IPS-15b (cell line): ENCODE results near the gene MICU1.
"Not testable (repeated sequence)": the region's sequence is repeated elsewhere in the genome, so short reads cannot be mapped to it uniquely, and the experiment has no call there.

Experiments used
- H3K27me3 ChIP-seq: one replicate; pipeline ENCODE4 v1.6.1; 2013; ENCODE audit warnings: low read length; ENCODE audit not compliant: control insufficient read depth, insufficient read depth
- H3K36me3 ChIP-seq: one replicate; pipeline ENCODE4 v1.6.1; 2013; ENCODE audit warnings: low read length; ENCODE audit not compliant: control insufficient read depth, insufficient read depth
- H3K4me1 ChIP-seq: one replicate; pipeline ENCODE4 v1.6.1; 2013; ENCODE audit warnings: mild to moderate bottlenecking, low read length; ENCODE audit not compliant: control insufficient read depth, insufficient read depth
- H3K4me3 ChIP-seq: one replicate; pipeline ENCODE4 v1.5.1; 2013; ENCODE audit warnings: low read depth, low read length
- H3K9ac ChIP-seq: one replicate; pipeline ENCODE4 v1.6.1; 2013; ENCODE audit warnings: low read depth, mild to moderate bottlenecking, low read length
- H3K9me3 ChIP-seq: one replicate; pipeline ENCODE4 v1.6.1; 2013; ENCODE audit warnings: mild to moderate bottlenecking, low read length; ENCODE audit not compliant: control insufficient read depth, insufficient read depth

Gene MICU1

GRCh38 chr10:72395581-72395980 is 230.3 kb downstream of the MICU1 start:
- H3K27me3 ChIP-seq, result not testable (repeated sequence)

GRCh38 chr10:72392571-72392970 is 233.3 kb downstream of the MICU1 start:
- no peak overlapping the region for H3K9ac ChIP-seq

More at GRCh38 chr10:72395581-72395980, 230.3 kb downstream of the MICU1 start:
- not testable (repeated sequence) for H3K9me3 ChIP-seq, H3K36me3 ChIP-seq, H3K4me1 ChIP-seq, H3K4me3 ChIP-seq, H3K9ac ChIP-seq

GRCh38 chr10:72390764-72391163 is 235.1 kb downstream of the MICU1 start:
- H3K4me3 ChIP-seq, result no peak overlapping the region
- no peaks in the 10 kb centered on the region for H3K9me3 ChIP-seq
- H3K9ac ChIP-seq, result no peak overlapping the region
- H3K27me3 ChIP-seq, result no peaks in the 10 kb centered on the region
- no peaks in the 10 kb centered on the region for H3K4me1 ChIP-seq
- H3K36me3 ChIP-seq, result no peaks in the 10 kb centered on the region

More at GRCh38 chr10:72392571-72392970, 233.3 kb downstream of the MICU1 start:
- Histone ChIP-seq H3K4me1 (no peaks in the 10 kb centered on the region), H3K4me3 (no peak overlapping the region), H3K36me3 (no peaks in the 10 kb centered on the region), H3K9me3 (no peaks in the 10 kb centered on the region), H3K27me3 (no peaks in the 10 kb centered on the region)

GRCh38 chr10:72389716-72390115 is 236.2 kb downstream of the MICU1 start:
- Histone ChIP-seq H3K4me1 (no peaks in the 10 kb centered on the region), H3K9me3 (no peaks in the 10 kb centered on the region), H3K4me3 (no peak overlapping the region), H3K27me3 (no peaks in the 10 kb centered on the region), H3K9ac (no peak overlapping the region), H3K36me3 (no peaks in the 10 kb centered on the region)

- no peaks in the 10 kb centered on the region for H3K9me3 ChIP-seq
- H3K36me3 ChIP-seq, result no peaks in the 10 kb centered on the region
- H3K4me3 ChIP-seq, result no peak overlapping the region
- no peaks in the 10 kb centered on the region for H3K27me3 ChIP-seq
- no peak overlapping the region for H3K9ac ChIP-seq
- peaks cover 3% of the 10 kb centered on the region for H3K4me1 ChIP-seq
Observed at GRCh38 chr10:72389014-72389413, 236.9 kb downstream of the MICU1 start.

- Histone ChIP-seq H3K36me3 (no peaks in the 10 kb centered on the region), H3K4me3 (no peak overlapping the region), H3K9me3 (no peaks in the 10 kb centered on the region), H3K4me1 (peaks cover 3% of the 10 kb centered on the region), H3K9ac (no peak overlapping the region), H3K27me3 (no peaks in the 10 kb centered on the region)
Observed at GRCh38 chr10:72388062-72388461, 237.8 kb downstream of the MICU1 start.

- no peaks in the 10 kb centered on the region for H3K9me3 ChIP-seq
Observed at GRCh38 chr10:72386916-72387586, 238.8 kb downstream of the MICU1 start.

GRCh38 chr10:72385724-72386123 is 240.2 kb downstream of the MICU1 start:
- Histone ChIP-seq H3K9me3 (no peaks in the 10 kb centered on the region), H3K4me1 (peaks cover 7% of the 10 kb centered on the region), H3K27me3 (no peaks in the 10 kb centered on the region), H3K36me3 (no peaks in the 10 kb centered on the region), H3K9ac (no peak overlapping the region), H3K4me3 (no peak overlapping the region)

More at GRCh38 chr10:72386916-72387586, 238.8 kb downstream of the MICU1 start:
- Histone ChIP-seq H3K9ac (no peak overlapping the region), H3K27me3 (no peaks in the 10 kb centered on the region), H3K36me3 (no peaks in the 10 kb centered on the region), H3K4me3 (no peak overlapping the region), H3K4me1 (peaks cover 3% of the 10 kb centered on the region)

- H3K4me1 ChIP-seq, H3K27me3 ChIP-seq, H3K9me3 ChIP-seq, H3K4me3 ChIP-seq, H3K36me3 ChIP-seq, H3K9ac ChIP-seq: not testable (repeated sequence)
Observed at GRCh38 chr10:72384982-72385381, 240.9 kb downstream of the MICU1 start.

- Histone ChIP-seq H3K36me3 (no peaks in the 10 kb centered on the region), H3K9ac (no peak overlapping the region), H3K4me3 (no peak overlapping the region), H3K27me3 (no peaks in the 10 kb centered on the region), H3K9me3 (no peaks in the 10 kb centered on the region), H3K4me1 (peaks cover 7% of the 10 kb centered on the region)
Observed at GRCh38 chr10:72379776-72380175, 246.1 kb downstream of the MICU1 start.

- H3K36me3 ChIP-seq, result no peaks in the 10 kb centered on the region
- H3K4me3 ChIP-seq, result no peak overlapping the region
- H3K4me1 ChIP-seq, result peaks cover 4% of the 10 kb centered on the region
- H3K27me3 ChIP-seq, result no peaks in the 10 kb centered on the region
- H3K9ac ChIP-seq, result no peak overlapping the region
- no peaks in the 10 kb centered on the region for H3K9me3 ChIP-seq
Observed at GRCh38 chr10:72379062-72379461, 246.8 kb downstream of the MICU1 start.

GRCh38 chr10:72375585-72375984 is 250.3 kb downstream of the MICU1 start:
- Histone ChIP-seq H3K9me3 (no peaks in the 10 kb centered on the region), H3K9ac (no peak overlapping the region), H3K4me3 (no peak overlapping the region), H3K27me3 (no peaks in the 10 kb centered on the region), H3K36me3 (no peaks in the 10 kb centered on the region), H3K4me1 (no peaks in the 10 kb centered on the region)
